Measurements from ENCODE around the gene SDK1. TPM values are rescaled to one million over a fixed set of nuclear protein-coding genes. Genes with fewer than 3 reads are reported as not detected.

Gene SDK1
- total RNA-seq, 6 experiments from 2014 or later, result not detected

- no peak overlapping the region for H3K27ac Mint-ChIP-seq
- H3K27me3 Mint-ChIP-seq (ENCODE audit: insufficient read depth), result peaks cover 2% of the 10 kb centered on the region
- H3K4me3 Mint-ChIP-seq, result no peak overlapping the region
- TF ChIP-seq CTCF (IDR thresholded peaks at IDR 0.05), result no peak
- H3K4me1 Mint-ChIP-seq (ENCODE audit: low read depth), result no peaks in the 10 kb centered on the region
- H3K9me3 Mint-ChIP-seq, result peaks cover 17% of the 10 kb centered on the region
- no peaks in the 10 kb centered on the region for H3K36me3 Mint-ChIP-seq (ENCODE audit: low read depth)
- DNase-seq, result no peak
These were observed 736.8 kb downstream of the SDK1 start for GRCh38 chr7:4037877-4038276.

- Mint-ChIP-seq H3K9me3 (peaks cover 30% of the 10 kb centered on the region), H3K27ac (no peak overlapping the region), H3K4me3 (no peak overlapping the region), H3K4me1 (ENCODE audit: low read depth) (no peaks in the 10 kb centered on the region), H3K27me3 (ENCODE audit: insufficient read depth) (peaks cover 2% of the 10 kb centered on the region), H3K36me3 (ENCODE audit: low read depth) (no peaks in the 10 kb centered on the region)
- no peak for DNase-seq
- TF ChIP-seq CTCF (IDR thresholded peaks at IDR 0.05), result no peak
These were observed 739.3 kb downstream of the SDK1 start for GRCh38 chr7:4040109-4040928.

GRCh38 chr7:4042402-4043045 is 741.5 kb downstream of the SDK1 start:
- Mint-ChIP-seq H3K27me3 (ENCODE audit: insufficient read depth) (peaks cover 2% of the 10 kb centered on the region), H3K4me1 (ENCODE audit: low read depth) (no peaks in the 10 kb centered on the region), H3K4me3 (no peak overlapping the region), H3K27ac (no peak overlapping the region), H3K9me3 (peaks cover 36% of the 10 kb centered on the region), H3K36me3 (ENCODE audit: low read depth) (no peaks in the 10 kb centered on the region)
- DNase-seq, result no peak
- TF ChIP-seq CTCF (IDR thresholded peaks at IDR 0.05), result no peak

- Mint-ChIP-seq H3K27ac (no peak overlapping the region), H3K4me1 (ENCODE audit: low read depth) (no peaks in the 10 kb centered on the region), H3K27me3 (ENCODE audit: insufficient read depth) (peaks cover 2% of the 10 kb centered on the region), H3K36me3 (ENCODE audit: low read depth) (no peaks in the 10 kb centered on the region), H3K4me3 (no peak overlapping the region), H3K9me3 (peaks cover 44% of the 10 kb centered on the region)
- no peak for DNase-seq
- TF ChIP-seq CTCF (IDR thresholded peaks at IDR 0.05), result no peak
These were observed 742.9 kb downstream of the SDK1 start for GRCh38 chr7:4043988-4044387.

- Mint-ChIP-seq H3K27ac (no peak overlapping the region), H3K27me3 (ENCODE audit: insufficient read depth) (peaks cover 2% of the 10 kb centered on the region)
- TF ChIP-seq CTCF (IDR thresholded peaks at IDR 0.05), result no peak
These were observed 744.4 kb downstream of the SDK1 start for GRCh38 chr7:4045450-4045849.

More at GRCh38 chr7:4045450-4045849, 744.4 kb downstream of the SDK1 start:
- H3K36me3 Mint-ChIP-seq (ENCODE audit: low read depth), result no peaks in the 10 kb centered on the region
- H3K4me3 Mint-ChIP-seq, result no peak overlapping the region
- DNase-seq, result no peak
- H3K9me3 Mint-ChIP-seq, result peaks cover 54% of the 10 kb centered on the region
- no peaks in the 10 kb centered on the region for H3K4me1 Mint-ChIP-seq (ENCODE audit: low read depth)
